ENCODE data around the gene KLF13. TPM values are rescaled to one million over a fixed set of nuclear protein-coding genes. Genes with fewer than 3 reads are reported as not detected.

KLF13 gene
- total and polyA plus RNA-seq, 2 donors (not counting 1 experiment from before 2014, with no cell fraction given) = 39.6 to 42.9 TPM

DNA sequence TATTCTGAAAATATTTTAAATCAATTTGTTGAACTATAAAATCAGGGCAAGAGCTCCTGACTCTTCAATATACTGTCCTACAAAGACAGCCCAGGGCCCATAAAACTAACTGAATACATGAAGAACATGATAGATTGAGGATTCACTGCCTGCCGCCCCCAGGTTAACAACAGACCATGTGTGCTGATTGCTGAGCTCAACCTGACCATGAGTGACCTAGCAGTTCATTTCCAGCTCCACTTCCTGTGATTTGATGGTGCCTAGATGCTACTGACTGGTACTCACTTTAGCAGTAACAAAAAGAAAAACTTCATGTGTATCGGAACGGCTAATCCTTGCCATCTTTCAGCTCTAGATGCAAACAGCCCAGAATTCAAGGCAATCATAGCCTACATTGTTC is 9.6 kb upstream of the KLF13 start:
- no peak for DNase-seq (ENCODE audit: low read depth in 2 of 2)
- TF ChIP-seq, protein P1, sequence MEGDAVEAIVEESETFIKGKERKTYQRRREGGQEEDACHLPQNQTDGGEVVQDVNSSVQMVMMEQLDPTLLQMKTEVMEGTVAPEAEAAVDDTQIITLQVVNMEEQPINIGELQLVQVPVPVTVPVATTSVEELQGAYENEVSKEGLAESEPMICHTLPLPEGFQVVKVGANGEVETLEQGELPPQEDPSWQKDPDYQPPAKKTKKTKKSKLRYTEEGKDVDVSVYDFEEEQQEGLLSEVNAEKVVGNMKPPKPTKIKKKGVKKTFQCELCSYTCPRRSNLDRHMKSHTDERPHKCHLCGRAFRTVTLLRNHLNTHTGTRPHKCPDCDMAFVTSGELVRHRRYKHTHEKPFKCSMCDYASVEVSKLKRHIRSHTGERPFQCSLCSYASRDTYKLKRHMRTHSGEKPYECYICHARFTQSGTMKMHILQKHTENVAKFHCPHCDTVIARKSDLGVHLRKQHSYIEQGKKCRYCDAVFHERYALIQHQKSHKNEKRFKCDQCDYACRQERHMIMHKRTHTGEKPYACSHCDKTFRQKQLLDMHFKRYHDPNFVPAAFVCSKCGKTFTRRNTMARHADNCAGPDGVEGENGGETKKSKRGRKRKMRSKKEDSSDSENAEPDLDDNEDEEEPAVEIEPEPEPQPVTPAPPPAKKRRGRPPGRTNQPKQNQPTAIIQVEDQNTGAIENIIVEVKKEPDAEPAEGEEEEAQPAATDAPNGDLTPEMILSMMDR (conservative IDR thresholded peaks at IDR 0.05 in 1 of 2, IDR thresholded peaks at IDR 0.05 in 1 of 2; ENCODE audit: low read depth in 1 of 2, low read length in 2 of 2) = no peak
- no peak for TF ChIP-seq EZH2 (IDR thresholded peaks at IDR 0.05; ENCODE audit: low read length, missing control alignments)

DNA sequence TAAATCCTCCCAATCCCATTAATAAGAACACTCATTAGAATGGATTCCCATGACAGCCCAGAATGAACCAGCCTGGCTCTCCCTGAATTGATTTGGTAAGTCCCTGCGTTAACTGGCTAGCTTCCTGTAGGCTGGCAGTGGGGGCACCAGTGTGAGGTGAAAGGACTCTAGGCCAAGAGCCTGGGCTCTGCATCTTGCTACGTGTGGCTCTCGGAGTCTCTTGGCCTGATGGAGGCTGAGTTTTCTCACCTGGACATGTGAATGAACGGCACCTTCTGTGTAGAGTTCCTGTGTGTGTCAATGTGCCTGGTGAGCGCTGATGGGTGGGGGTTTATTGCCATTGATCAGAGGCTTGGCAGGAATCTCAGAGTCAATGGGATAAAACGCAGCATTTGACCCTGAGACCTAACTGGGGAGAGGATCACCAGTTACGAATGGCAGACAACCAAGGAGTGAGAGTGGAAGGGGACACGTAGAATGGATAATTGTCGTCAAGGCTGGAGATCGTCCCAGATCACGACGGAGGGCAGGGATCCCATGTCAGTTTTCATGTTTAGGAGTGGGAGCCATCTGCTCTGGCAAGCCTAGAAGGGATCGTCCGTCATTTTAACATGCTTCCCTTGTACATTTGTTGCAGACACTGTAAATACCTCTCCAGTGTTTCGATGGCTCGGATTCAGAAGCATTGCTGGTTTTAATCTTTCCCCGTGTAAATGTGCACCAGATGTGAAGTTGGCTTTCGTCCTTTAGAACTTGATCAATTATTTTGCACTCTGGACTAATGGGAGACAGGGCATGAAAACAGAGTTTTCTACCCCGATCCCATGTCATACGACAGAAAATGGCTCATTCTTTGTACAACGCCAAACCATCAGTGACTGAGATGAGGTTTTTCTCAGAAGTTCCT is 9.0 kb upstream of the KLF13 start:
- Histone ChIP-seq H3K4me2 (ENCODE audit: extremely low read depth, insufficient read depth, low read length) (no peak overlapping the region), H3K9ac (ENCODE audit: insufficient read depth, low read length) (no peak overlapping the region), H2AFZ (ENCODE audit: low read length) (no peak overlapping the region), H3K9me3 (ENCODE audit: control insufficient read depth, insufficient read depth, low read depth, low read length) (no peaks in the 10 kb centered on the region), H3K4me1 (ENCODE audit: control insufficient read depth, extremely low read depth, insufficient read depth, low read length) (no peaks in the 10 kb centered on the region), H3K79me2 (ENCODE audit: control insufficient read depth, insufficient read depth, low read length) (no peaks in the 10 kb centered on the region), H3K4me3 (replicated peaks in 1 of 4; ENCODE audit: control extremely low read depth in 1 of 4, insufficient read depth in 1 of 4, low read depth in 3 of 4, low read length in 4 of 4) (no peak overlapping the region), H3K27ac (ENCODE audit: insufficient read depth, low read length) (no peak overlapping the region), H3K36me3 (ENCODE audit: control insufficient read depth, insufficient read depth, low read length) (no peaks in the 10 kb centered on the region), H3K27me3 (ENCODE audit: control insufficient read depth, insufficient read depth, low read length) (peaks cover 13% of the 10 kb centered on the region), H4K20me1 (ENCODE audit: control insufficient read depth, extremely low read depth, insufficient read depth, low read length) (no peaks in the 10 kb centered on the region)
- DNase-seq (ENCODE audit: low read depth in 2 of 2) = no peak
- TF ChIP-seq, protein P1 (conservative IDR thresholded peaks at IDR 0.05 in 1 of 2, IDR thresholded peaks at IDR 0.05 in 1 of 2; ENCODE audit: low read depth in 1 of 2, low read length in 2 of 2) = no peak
- no peak for TF ChIP-seq EZH2 (IDR thresholded peaks at IDR 0.05; ENCODE audit: low read length, missing control alignments)

More for the DNA sequence above, 9.6 kb upstream of the KLF13 start:
- Histone ChIP-seq H4K20me1 (ENCODE audit: control insufficient read depth, extremely low read depth, insufficient read depth, low read length) (no peaks in the 10 kb centered on the region), H3K9me3 (ENCODE audit: control insufficient read depth, insufficient read depth, low read depth, low read length) (no peaks in the 10 kb centered on the region), H3K27me3 (ENCODE audit: control insufficient read depth, insufficient read depth, low read length) (peaks cover 13% of the 10 kb centered on the region), H2AFZ (ENCODE audit: low read length) (no peak overlapping the region), H3K4me2 (ENCODE audit: extremely low read depth, insufficient read depth, low read length) (no peak overlapping the region), H3K4me3 (replicated peaks in 1 of 4; ENCODE audit: control extremely low read depth in 1 of 4, insufficient read depth in 1 of 4, low read depth in 3 of 4, low read length in 4 of 4) (no peak overlapping the region), H3K79me2 (ENCODE audit: control insufficient read depth, insufficient read depth, low read length) (no peaks in the 10 kb centered on the region), H3K27ac (ENCODE audit: insufficient read depth, low read length) (no peak overlapping the region), H3K9ac (ENCODE audit: insufficient read depth, low read length) (no peak overlapping the region), H3K4me1 (ENCODE audit: control insufficient read depth, extremely low read depth, insufficient read depth, low read length) (no peaks in the 10 kb centered on the region), H3K36me3 (ENCODE audit: control insufficient read depth, insufficient read depth, low read length) (no peaks in the 10 kb centered on the region)

DNA sequence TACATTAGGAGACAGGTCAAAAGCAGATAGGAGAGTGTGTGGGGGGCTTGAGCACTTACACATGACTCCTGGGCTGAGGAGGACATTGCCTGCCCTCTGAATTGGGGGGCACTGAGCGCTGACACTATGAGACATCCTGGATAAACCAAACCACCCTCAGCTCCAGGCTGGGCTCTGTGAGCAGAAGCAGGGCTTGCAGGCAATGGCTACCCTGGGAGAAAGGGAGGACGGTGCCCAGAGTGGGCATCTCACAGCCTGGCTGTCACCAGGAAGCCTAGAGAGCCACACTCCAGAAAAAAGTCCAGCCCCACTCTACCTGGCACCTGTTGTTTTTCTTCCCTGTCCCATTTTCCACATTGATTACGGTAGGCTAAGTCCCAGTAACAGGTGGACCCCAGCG is 8.2 kb upstream of the KLF13 start:
- Histone ChIP-seq H3K79me2 (ENCODE audit: control insufficient read depth, insufficient read depth, low read length) (no peaks in the 10 kb centered on the region), H4K20me1 (ENCODE audit: control insufficient read depth, extremely low read depth, insufficient read depth, low read length) (no peaks in the 10 kb centered on the region), H3K9me3 (ENCODE audit: control insufficient read depth, insufficient read depth, low read depth, low read length) (no peaks in the 10 kb centered on the region), H3K4me2 (ENCODE audit: extremely low read depth, insufficient read depth, low read length) (no peak overlapping the region), H3K27ac (ENCODE audit: insufficient read depth, low read length) (no peak overlapping the region), H3K36me3 (ENCODE audit: control insufficient read depth, insufficient read depth, low read length) (no peaks in the 10 kb centered on the region), H3K27me3 (ENCODE audit: control insufficient read depth, insufficient read depth, low read length) (peaks cover 13% of the 10 kb centered on the region), H3K4me1 (ENCODE audit: control insufficient read depth, extremely low read depth, insufficient read depth, low read length) (no peaks in the 10 kb centered on the region), H3K4me3 (replicated peaks in 1 of 4; ENCODE audit: control extremely low read depth in 1 of 4, insufficient read depth in 1 of 4, low read depth in 3 of 4, low read length in 4 of 4) (no peak overlapping the region), H2AFZ (ENCODE audit: low read length) (no peak overlapping the region), H3K9ac (ENCODE audit: insufficient read depth, low read length) (no peak overlapping the region)
- TF ChIP-seq EZH2 (IDR thresholded peaks at IDR 0.05; ENCODE audit: low read length, missing control alignments) = no peak
- TF ChIP-seq, protein P1 (conservative IDR thresholded peaks at IDR 0.05 in 1 of 2, IDR thresholded peaks at IDR 0.05 in 1 of 2; ENCODE audit: low read depth in 1 of 2, low read length in 2 of 2) = no peak
- DNase-seq (ENCODE audit: low read depth in 2 of 2) = no peak
